Adrenal gland (tissue), 12 donors: ENCODE data around the gene ASIC5. TPM values are rescaled to one million over a fixed set of nuclear protein-coding genes. Genes with fewer than 3 reads are reported as not detected.

ENCODE experiments used
- DNase-seq, 7 donors: peaks; one replicate each; pipeline ENCODE4 v3.0.0-alpha.2; 2019 to 2020
- H3K27ac ChIP-seq, 5 donors: fragments of 200-600 bp; sonication (generic) in 4 of 5; 1 replicate in 3 of 5; 2 replicates in 2 of 5; pipeline versions ENCODE4 v1.5.1 to v1.8.0; 2016 to 2020; ENCODE audit warnings: mild to moderate bottlenecking in 1 of 5
- H3K27me3 ChIP-seq: fragments of 200-600 bp; 2 replicates; pipeline ENCODE4 v1.8.0; 2021
- H3K36me3 ChIP-seq, 2 donors: fragments of 200-600 bp; replicated peaks in 1 of 2; 1 replicate in 1 of 2; 2 replicates in 1 of 2; pipeline versions ENCODE4 v1.5.1 to v1.8.0; 2018 to 2022
- H3K4me1 ChIP-seq, 2 donors: fragments of 200-600 bp; replicated peaks in 1 of 2; 1 replicate in 1 of 2; 2 replicates in 1 of 2; pipeline versions ENCODE4 v1.5.1 to v1.8.0; 2018 to 2021
- H3K4me3 ChIP-seq, 4 donors: fragments of 200-600 bp; sonication (generic) in 3 of 4; one replicate each; pipeline ENCODE4 v1.5.1; 2016 to 2018
- H3K9me3 ChIP-seq, 3 donors: fragments of 200-600 bp; sonication (generic) in 1 of 3; replicated peaks in 1 of 3; 1 replicate in 2 of 3; 2 replicates in 1 of 3; pipeline versions ENCODE4 v1.5.1 to v1.8.0; 2016 to 2021
- POLR2A ChIP-seq, 2 donors: fragments of 450-650 bp; IDR thresholded peaks; one replicate each; pipeline ENCODE4 v1.6.1; 2017; ENCODE audit warnings: antibody characterized with exemption in 2 of 2, mild to moderate bottlenecking in 2 of 2, moderate library complexity in 1 of 2
- WGBS, 4 donors: extraction: QIAGEN DNeasy Blood & Tissue Kit in 2 of 4; methylation state at CpG; one replicate each; pipeline versions ENCODE4 v1.1.5 to v1.1.7; 2013 to 2017; 5-methylcytosine and 5-hydroxymethylcytosine counted together
- intact Hi-C, 2 donors: fragments of 100-400 bp; cut with DNase I; formaldehyde crosslinking; loops; one replicate each; pipeline versions ENCODE4 v1.14.1 to v1.15.0; 2022 to 2023
- polyA plus RNA-seq, 3 donors: library from polyadenylated mRNA; stranded (reverse); fragments of 200-250 nt in 2 of 3; fragments of 350-450 nt in 1 of 3; fragmentation: Illumina TruSeq in 1 of 3; extraction: RNeasy Lipid Tissue Mini Kit (QIAGEN cat#74804) in 1 of 3; gene quantifications; one replicate each; pipeline ENCODE4 v1.2.3, GENCODE V29; 2013 to 2014
- total RNA-seq, 9 donors: library from RNA; depleted of rRNA in 4 of 9; stranded (reverse); fragments of >200 nt in 4 of 9; fragments of 120-200 nt in 1 of 9; fragmentation: NEBNext Ultra II Directional in 1 of 9; extraction: Animal tissue kit (Norgen Biotek cat#: 25700) in 1 of 9; gene quantifications; one replicate each; pipeline versions ENCODE4 v1.1.0 to v1.2.4, GENCODE V29; 2013 to 2023
- TF ChIP-seq, protein P1 (sequence below), 6 experiments: fragments of 450-650 bp in 4 of 6; fragments of 200-600 bp in 2 of 6; sonication (generic) in 1 of 6; IDR thresholded peaks; 1 replicate in 5 of 6; 2 replicates in 1 of 6; pipeline versions ENCODE4 v1.5.1 to v1.8.0; 2016 to 2021; ENCODE audit warnings: antibody characterized with exemption in 6 of 6, mild to moderate bottlenecking in 2 of 6, moderate library complexity in 1 of 6
- donor health status: healthy with polysubstance abuse.
- donor health status: Bipolar disorder and iron deficiency.
- donor health status: DM: yes; HTN: yes; CAD: no.
- donor health status: DM: no; HTN: no; CAD: no.
- donor health status: DM: no; HTN: no; CAD: no.
- donor health status: DM: yes; HTN: yes; CAD: no.

Gene ASIC5
- total and polyA plus RNA-seq, 12 donors: not detected

GRCh38 chr4:155908187-155909139 lies 42.4 kb upstream of the ASIC5 start:
- Histone ChIP-seq H3K4me3 (no peak overlapping the region), H3K4me1 (peaks cover 0 to 3% of the 10 kb centered on the region in 2 donors), H3K27ac (no peak overlapping the region), H3K36me3 (no peaks in the 10 kb centered on the region), H3K9me3 (no peaks in the 10 kb centered on the region), H3K27me3 (no peaks in the 10 kb centered on the region)
- TF ChIP-seq, protein P1, sequence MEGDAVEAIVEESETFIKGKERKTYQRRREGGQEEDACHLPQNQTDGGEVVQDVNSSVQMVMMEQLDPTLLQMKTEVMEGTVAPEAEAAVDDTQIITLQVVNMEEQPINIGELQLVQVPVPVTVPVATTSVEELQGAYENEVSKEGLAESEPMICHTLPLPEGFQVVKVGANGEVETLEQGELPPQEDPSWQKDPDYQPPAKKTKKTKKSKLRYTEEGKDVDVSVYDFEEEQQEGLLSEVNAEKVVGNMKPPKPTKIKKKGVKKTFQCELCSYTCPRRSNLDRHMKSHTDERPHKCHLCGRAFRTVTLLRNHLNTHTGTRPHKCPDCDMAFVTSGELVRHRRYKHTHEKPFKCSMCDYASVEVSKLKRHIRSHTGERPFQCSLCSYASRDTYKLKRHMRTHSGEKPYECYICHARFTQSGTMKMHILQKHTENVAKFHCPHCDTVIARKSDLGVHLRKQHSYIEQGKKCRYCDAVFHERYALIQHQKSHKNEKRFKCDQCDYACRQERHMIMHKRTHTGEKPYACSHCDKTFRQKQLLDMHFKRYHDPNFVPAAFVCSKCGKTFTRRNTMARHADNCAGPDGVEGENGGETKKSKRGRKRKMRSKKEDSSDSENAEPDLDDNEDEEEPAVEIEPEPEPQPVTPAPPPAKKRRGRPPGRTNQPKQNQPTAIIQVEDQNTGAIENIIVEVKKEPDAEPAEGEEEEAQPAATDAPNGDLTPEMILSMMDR (IDR thresholded peaks at IDR 0.05): no peak
- no peak for TF ChIP-seq POLR2A (IDR thresholded peaks at IDR 0.05)
- no peak for DNase-seq
- intact Hi-C loops: no loop called here
- 64 to 67% (median 66%) methylated on average over 4 of the region's 4 CpGs for WGBS, 4 donors

DNA sequence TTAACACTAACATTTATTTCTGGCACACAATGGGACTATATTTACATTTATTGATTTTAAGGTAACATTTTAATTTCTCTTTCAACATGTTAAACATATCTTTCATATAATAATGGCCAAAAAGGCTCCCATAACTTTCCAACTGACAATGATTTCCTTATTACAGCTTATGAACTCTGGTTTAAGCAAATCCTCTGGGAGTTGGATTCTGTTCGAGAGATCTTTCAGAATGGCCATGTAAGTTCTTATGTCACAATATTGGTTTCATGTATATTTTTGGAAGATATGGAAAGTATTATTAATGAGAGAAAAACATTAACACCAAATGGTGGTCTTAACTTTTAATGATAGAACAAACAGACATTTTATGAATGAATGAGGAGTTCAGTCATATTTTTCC lies 41.5 kb upstream of the ASIC5 start:
- Histone ChIP-seq H3K27ac (no peak overlapping the region), H3K4me3 (no peak overlapping the region), H3K36me3 (no peaks in the 10 kb centered on the region), H3K4me1 (peaks cover 0 to 3% of the 10 kb centered on the region in 2 donors), H3K27me3 (no peaks in the 10 kb centered on the region), H3K9me3 (no peaks in the 10 kb centered on the region)
- no peak for DNase-seq
- intact Hi-C loops: no loop called here
- WGBS, 4 donors: 71 to 91% (median 89%) methylated on average over 1 of the region's 1 CpG
- no peak for TF ChIP-seq POLR2A (IDR thresholded peaks at IDR 0.05)
- TF ChIP-seq, protein P1 (IDR thresholded peaks at IDR 0.05): no peak

DNA sequence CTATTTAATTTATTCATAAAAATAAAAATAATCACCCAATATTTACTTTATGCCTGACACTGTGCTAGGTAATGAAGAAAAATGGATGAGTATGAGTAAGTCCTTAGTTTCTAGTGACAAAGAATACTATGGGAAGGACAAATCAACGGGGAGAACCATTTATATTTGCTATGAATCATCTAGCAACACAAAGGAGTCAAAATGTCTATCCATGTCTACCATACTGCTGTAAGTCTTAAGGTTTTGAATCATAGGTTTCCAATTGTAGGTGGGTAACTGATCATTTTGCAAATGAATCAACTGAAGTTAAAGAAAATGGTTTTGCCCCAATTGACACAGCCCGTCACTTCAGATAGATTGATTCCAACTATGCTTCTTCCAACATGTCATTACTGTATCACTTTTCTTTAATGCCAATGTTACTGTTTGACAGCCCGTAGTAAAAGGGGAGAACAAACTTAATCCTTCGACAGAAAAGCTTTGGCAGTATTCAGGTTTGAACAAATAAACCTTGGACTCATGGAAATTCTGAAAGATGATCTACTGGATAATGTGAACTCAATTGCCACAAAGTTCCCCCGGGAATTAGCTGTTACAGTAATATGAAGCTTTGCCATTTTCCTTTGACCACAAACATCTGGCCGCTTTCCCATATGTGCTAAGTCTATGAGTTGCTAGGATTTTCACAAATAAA lies 40.6 kb upstream of the ASIC5 start:
- no peaks in the 10 kb centered on the region for H3K27me3 ChIP-seq
- H3K36me3 ChIP-seq: no peaks in the 10 kb centered on the region
- TF ChIP-seq, protein P1 (IDR thresholded peaks at IDR 0.05): no peak
- no peak for TF ChIP-seq POLR2A (IDR thresholded peaks at IDR 0.05)
- DNase-seq: peak in 3 of 7 donors; percentile 14 to 31 (median 29)
- no peaks in the 10 kb centered on the region for H3K9me3 ChIP-seq
- intact Hi-C loops: no loop called here
- H3K4me3 ChIP-seq: no peak overlapping the region
- H3K27ac ChIP-seq: no peak overlapping the region
- peaks cover 0 to 3% of the 10 kb centered on the region in 2 donors for H3K4me1 ChIP-seq
- 66 to 79% (median 70%) methylated on average over 6 of the region's 6 CpGs for WGBS, 4 donors

- WGBS, 4 donors: 28 to 39% (median 30%) methylated on average over 3 of the region's 3 CpGs
- no peaks in the 10 kb centered on the region for H3K9me3 ChIP-seq
Observed at GRCh38 chr4:155904331-155904730, 38.3 kb upstream of the ASIC5 start.

More at GRCh38 chr4:155904331-155904730, 38.3 kb upstream of the ASIC5 start:
- H3K27me3 ChIP-seq: no peaks in the 10 kb centered on the region
- intact Hi-C loops: no loop called here
- H3K4me1 ChIP-seq: peaks cover 0 to 10% of the 10 kb centered on the region in 2 donors
- peak overlapping the region in 1 of 4 donors; percentile 3 for H3K4me3 ChIP-seq
- no peaks in the 10 kb centered on the region for H3K36me3 ChIP-seq
- H3K27ac ChIP-seq: no peak overlapping the region
- DNase-seq: no peak
- TF ChIP-seq, protein P1 (IDR thresholded peaks at IDR 0.05): no peak
- TF ChIP-seq POLR2A (IDR thresholded peaks at IDR 0.05): no peak
